H1 (cell line): ENCODE results near the gene SF3B2. TPM values are rescaled to one million over a fixed set of nuclear protein-coding genes. Genes with fewer than 3 reads are reported as not detected.

Experiments
- CTCF ChIA-PET: fragments of 300-600 bp; sonication (Branson Sonifier 250); formaldehyde crosslinking; loops from one replicate; lab custom pipeline; 2021; ENCODE audit not compliant: partially characterized antibody; lab: Charles Lee
- POLR2A ChIA-PET: fragments of 300-600 bp; sonication (Branson Sonifier 250); formaldehyde crosslinking; loops from one replicate; lab custom pipeline; 2021; ENCODE audit warnings: inconsistent platforms; ENCODE audit not compliant: partially characterized antibody; lab: Charles Lee
- DNase-seq, 2 experiments: peaks; one replicate each; pipeline versions ENCODE4 v3.0.0 to v3.0.0-alpha.2; 2010 to 2022; ENCODE audit warnings: low spot score in 2 of 2, low read depth in 1 of 2, mixed read lengths in 1 of 2
- FAIRE-seq: peaks from 2 replicates; lab custom pipeline; 2011; peaks lifted over from hg19 to GRCh38; lab: Jason Lieb, UNC
- H2AFZ ChIP-seq: 2 replicates; pipeline ENCODE4 v1.8.1; 2012; ENCODE audit warnings: low read length, inconsistent platforms
- H2AK5ac ChIP-seq: 2 replicates; pipeline ENCODE4 v1.6.1; 2013; ENCODE audit warnings: low read depth, low read length
- H2BK120ac ChIP-seq: replicated peaks from 2 replicates; pipeline ENCODE3; 2013; ENCODE audit warnings: low read depth, low read length, inconsistent platforms
- H2BK12ac ChIP-seq: 2 replicates; pipeline ENCODE4 v1.6.1; 2013; ENCODE audit warnings: low read depth, low read length
- H2BK15ac ChIP-seq: 2 replicates; pipeline ENCODE4 v1.6.1; 2013; ENCODE audit warnings: low read length
- H2BK20ac ChIP-seq: 2 replicates; pipeline ENCODE4 v1.6.1; 2013; ENCODE audit warnings: low read length
- H2BK5ac ChIP-seq: 2 replicates; pipeline ENCODE4 v1.6.1; 2013; ENCODE audit warnings: low read depth, low read length
- H3K14ac ChIP-seq: 2 replicates; pipeline ENCODE4 v1.6.1; 2013; ENCODE audit warnings: inconsistent platforms; ENCODE audit not compliant: insufficient read length
- H3K18ac ChIP-seq: 2 replicates; pipeline ENCODE4 v1.6.1; 2013; ENCODE audit warnings: low read length; ENCODE audit errors: extremely low read depth
- H3K23ac ChIP-seq: 2 replicates; pipeline ENCODE4 v1.6.1; 2013; ENCODE audit warnings: inconsistent platforms; ENCODE audit not compliant: insufficient read length
- H3K23me2 ChIP-seq: 2 replicates; pipeline ENCODE4 v1.6.1; 2013; ENCODE audit warnings: low read depth, low read length
- H3K27ac ChIP-seq: 2 replicates; pipeline ENCODE4 v1.6.1; 2011; ENCODE audit warnings: low read depth, low read length, inconsistent platforms
- H3K27me3 ChIP-seq, 4 experiments: replicated peaks in 1 of 4; 1 replicate in 1 of 4; 2 replicates in 3 of 4; pipeline versions ENCODE4 v1.6.1 to v1.8.1; 2011 to 2013; ENCODE audit warnings: low read length in 3 of 4, mild to moderate bottlenecking in 3 of 4, inconsistent platforms in 2 of 4, mixed read lengths in 2 of 4, moderate library complexity in 1 of 4; ENCODE audit not compliant: control insufficient read depth in 3 of 4, insufficient read depth in 3 of 4; ENCODE audit errors: extremely low read depth in 1 of 4
- H3K36me3 ChIP-seq, 4 experiments: 2 replicates each; pipeline versions ENCODE4 v1.6.1 to v1.8.1; 2011 to 2013; ENCODE audit warnings: mild to moderate bottlenecking in 4 of 4, low read length in 3 of 4, moderate library complexity in 2 of 4, control low read depth in 1 of 4, inconsistent platforms in 1 of 4; ENCODE audit not compliant: insufficient read depth in 4 of 4, control insufficient read depth in 2 of 4
- H3K4ac ChIP-seq: replicated peaks from 2 replicates; pipeline ENCODE3; 2013; ENCODE audit warnings: low read length, low read depth, mixed read lengths, inconsistent platforms; ENCODE audit not compliant: insufficient read length
- H3K4me1 ChIP-seq, 4 experiments: replicated peaks in 1 of 4; 1 replicate in 1 of 4; 2 replicates in 3 of 4; pipeline versions ENCODE4 v1.6.1 to v1.8.1; 2011 to 2013; ENCODE audit warnings: low read length in 3 of 4, inconsistent platforms in 2 of 4, mixed read lengths in 1 of 4; ENCODE audit not compliant: insufficient read depth in 4 of 4, control insufficient read depth in 3 of 4
- H3K4me2 ChIP-seq, 2 experiments: 2 replicates each; pipeline versions ENCODE4 v1.6.1 to v1.8.1; 2011 to 2013; ENCODE audit warnings: low read depth in 2 of 2, low read length in 2 of 2, control low read depth in 1 of 2, inconsistent platforms in 1 of 2, mild to moderate bottlenecking in 1 of 2; ENCODE audit not compliant: insufficient read depth in 1 of 2
- H3K4me3 ChIP-seq, 4 experiments: fragments of 200-600, 300-600 bp in 1 of 4; sonication (generic), shearing (Covaris generic), sonication (Bioruptor Twin) in 1 of 4; 2 replicates each; pipeline versions ENCODE4 v1.5.1 to v1.8.1; 2011 to 2016; ENCODE audit warnings: low read length in 4 of 4, low read depth in 3 of 4, control low read depth in 2 of 4, inconsistent platforms in 2 of 4, mild to moderate bottlenecking in 2 of 4, mixed read lengths in 1 of 4, moderate library complexity in 1 of 4; ENCODE audit not compliant: insufficient read depth in 2 of 4; ENCODE audit errors: extremely low read depth in 1 of 4
- H3K56ac ChIP-seq: replicated peaks from 2 replicates; pipeline ENCODE3; 2013; ENCODE audit warnings: low read depth, mild to moderate bottlenecking, mixed read lengths, low read length, inconsistent platforms; ENCODE audit not compliant: insufficient read length
- H3K79me1 ChIP-seq: 2 replicates; pipeline ENCODE4 v1.6.1; 2013; ENCODE audit warnings: low read depth, low read length, control low read depth
- H3K79me2 ChIP-seq, 2 experiments: 2 replicates each; pipeline versions ENCODE4 v1.6.1 to v1.8.1; 2012 to 2013; ENCODE audit warnings: low read length in 2 of 2, mild to moderate bottlenecking in 2 of 2, inconsistent platforms in 1 of 2; ENCODE audit not compliant: insufficient read depth in 2 of 2, control insufficient read depth in 1 of 2
- H3K9ac ChIP-seq, 4 experiments: replicated peaks in 1 of 4; 1 replicate in 1 of 4; 2 replicates in 3 of 4; pipeline versions ENCODE4 v1.6.1 to v1.8.1; 2011 to 2013; ENCODE audit warnings: low read depth in 3 of 4, low read length in 3 of 4, control low read depth in 2 of 4, mild to moderate bottlenecking in 2 of 4, moderate library complexity in 2 of 4, inconsistent platforms in 1 of 4; ENCODE audit errors: extremely low read depth in 1 of 4
- H3K9me3 ChIP-seq, 2 experiments: 2 replicates each; pipeline versions ENCODE4 v1.6.1 to v1.8.1; 2012 to 2013; ENCODE audit warnings: mild to moderate bottlenecking in 2 of 2, moderate library complexity in 2 of 2, control low read depth in 1 of 2, inconsistent platforms in 1 of 2, low read depth in 1 of 2, low read length in 1 of 2, mixed read lengths in 1 of 2; ENCODE audit not compliant: insufficient read depth in 2 of 2
- H4K20me1 ChIP-seq, 2 experiments: replicated peaks in 1 of 2; 2 replicates each; pipeline versions ENCODE3 to v1.8.1; 2011 to 2013; ENCODE audit warnings: inconsistent platforms in 2 of 2, low read length in 2 of 2, mild to moderate bottlenecking in 1 of 2; ENCODE audit not compliant: insufficient read depth in 2 of 2, control insufficient read depth in 1 of 2
- H4K5ac ChIP-seq: 2 replicates; pipeline ENCODE4 v1.6.1; 2013; ENCODE audit warnings: low read length, low read depth, mixed read lengths, inconsistent platforms; ENCODE audit not compliant: insufficient read length
- H4K8ac ChIP-seq: 2 replicates; pipeline ENCODE4 v1.8.0; 2013; ENCODE audit warnings: mild to moderate bottlenecking, moderate library complexity, low read length, inconsistent platforms; ENCODE audit not compliant: insufficient read depth; ENCODE audit errors: extremely low read depth
- H4K91ac ChIP-seq: replicated peaks from 2 replicates; pipeline ENCODE3; 2013; ENCODE audit warnings: low read length, mixed read lengths, inconsistent platforms; ENCODE audit not compliant: insufficient read length
- ASH2L ChIP-seq: fragments of 200-600, 300-600 bp; sonication (generic); IDR thresholded peaks from one replicate; pipeline ENCODE4 v1.7.1; 2017; ENCODE audit warnings: low read length
- CHD1 ChIP-seq: IDR thresholded peaks from 2 replicates; pipeline ENCODE4 v1.6.1; 2012; ENCODE audit warnings: low read depth, low read length, improper control_type of control experiment
- CHD2 ChIP-seq: IDR thresholded peaks from 2 replicates; pipeline ENCODE4 v1.6.1; 2012; ENCODE audit warnings: low read length, improper control_type of control experiment
- JUND ChIP-seq: IDR thresholded peaks from 2 replicates; pipeline ENCODE4 v1.6.1; 2011; ENCODE audit warnings: mild to moderate bottlenecking, improper control_type of control experiment, low read length
- KDM4A ChIP-seq: IDR thresholded peaks from one replicate; pipeline ENCODE4 v1.7.1; 2012; ENCODE audit warnings: low read depth, mild to moderate bottlenecking, moderate library complexity, low read length, inconsistent platforms; ENCODE audit not compliant: severe bottlenecking
- NANOG ChIP-seq: IDR thresholded peaks from 2 replicates; pipeline ENCODE4 v1.6.1; 2011; ENCODE audit warnings: low read length, low read depth, mild to moderate bottlenecking, inconsistent platforms; ENCODE audit not compliant: insufficient read depth, poor library complexity, severe bottlenecking
- NRF1 ChIP-seq: IDR thresholded peaks from 2 replicates; pipeline ENCODE4 v1.6.1; 2011; ENCODE audit warnings: mild to moderate bottlenecking, low read depth, low read length, improper control_type of control experiment
- POLR2AphosphoS5 ChIP-seq: IDR thresholded peaks from 2 replicates; pipeline ENCODE4 v1.6.1; 2011; ENCODE audit warnings: low read depth, low read length
- SUZ12 ChIP-seq: fragments of 200-600 bp; sonication (generic); IDR thresholded peaks from 2 replicates; pipeline ENCODE4 v1.6.1; 2012; ENCODE audit warnings: mild to moderate bottlenecking, inconsistent platforms, low read length, moderate library complexity, mixed read lengths
- TAF1 ChIP-seq: IDR thresholded peaks from 2 replicates; pipeline ENCODE4 v1.6.1; 2011; ENCODE audit warnings: mild to moderate bottlenecking, low read depth, low read length
- YY1 ChIP-seq: IDR thresholded peaks from 2 replicates; pipeline ENCODE4 v1.6.1; 2011; ENCODE audit warnings: low read depth, mild to moderate bottlenecking, low read length
- WGBS, 2 experiments: shearing (Covaris generic) in 1 of 2; methylation state at CpG; one replicate each; pipeline versions ENCODE4 v1.1.6 to v1.1.7; 2013 to 2015; ENCODE audit warnings: low lambda C conversion rate in 2 of 2, mixed read lengths in 2 of 2, inconsistent platforms in 1 of 2, low coverage in 1 of 2, missing lambda C conversion rate in 1 of 2; ENCODE audit not compliant: insufficient replicate concordance in 2 of 2, insufficient coverage in 1 of 2, insufficient read length in 1 of 2; ENCODE audit errors: extremely low coverage in 1 of 2, missing lambda C conversion rate in 1 of 2; 5-methylcytosine and 5-hydroxymethylcytosine counted together
- polyA plus RNA-seq, 7 experiments: library from polyadenylated mRNA; depleted of rRNA in 3 of 7; stranded (reverse) in 5 of 7; unstranded in 2 of 7; fragments of >200 nt in 5 of 7; fragments of 200-250 nt in 2 of 7; gene quantifications; 1 replicate in 5 of 7; 2 replicates in 1 of 7; 4 replicates in 1 of 7; pipeline versions ENCODE4 v1.2.1 to v1.2.3, GENCODE V29; 2011 to 2013; ENCODE audit warnings: missing spikeins in 2 of 7, mixed read lengths in 2 of 7
- total RNA-seq: library from RNA; stranded (reverse); fragmentation: NEBNext Ultra II Directional; extraction: Animal tissue kit (Norgen Biotek cat#: 25700); gene quantifications from 2 replicates; pipeline ENCODE4 v1.2.1, GENCODE V29; 2021

Gene SF3B2
- total and polyA plus RNA-seq, 2 of the 8 experiments (the other 6 are each of a cell fraction or from before 2014, with no cell fraction given): 182 to 237 TPM

- Histone ChIP-seq H3K4ac (peak within 1 kb of the TSS; percentile 80), H4K91ac (peak within 1 kb of the TSS; percentile 95), H2BK120ac (peak within 1 kb of the TSS; percentile 68), H3K79me2 (peaks cover 10 to 28% of the 10 kb centered on the region in 2 experiments), H3K23me2 (peaks cover 14% of the 10 kb centered on the region; the same call in 1 of the 2 replicates), H3K23ac (no peak within 1 kb of the TSS), H2AK5ac (peak within 1 kb of the TSS; percentile 32; the same call in 1 of the 2 replicates), H2BK5ac (peak within 1 kb of the TSS; percentile 92; the same call in 1 of the 2 replicates), H3K14ac (no peak within 1 kb of the TSS), H3K79me1 (peaks cover 19% of the 10 kb centered on the region), H3K4me1 (peaks cover 0 to 35% (median 25%) of the 10 kb centered on the region in 4 experiments; a peak in 6 of 7 replicates), H3K18ac (peak within 1 kb of the TSS; percentile 95), H3K9ac (peak within 1 kb of the TSS in 2 of 4 experiments; percentile 14 to 47; a peak in 4 of 7 replicates), H4K5ac (peak within 1 kb of the TSS; percentile 48), H2BK15ac (peak within 1 kb of the TSS; percentile 97), H4K8ac (peak within 1 kb of the TSS; percentile 82), H3K36me3 (peaks cover 0 to 10% (median 1%) of the 10 kb centered on the region in 4 experiments; a peak in 2 of 8 replicates), H3K4me2 (peak within 1 kb of the TSS; percentile 89 to 90), H2BK20ac (peak within 1 kb of the TSS; percentile 98), H2BK12ac (peak within 1 kb of the TSS; percentile 60; the same call in 1 of the 2 replicates), H3K27ac (no peak within 1 kb of the TSS), H3K27me3 (no peaks in the 10 kb centered on the region), H3K4me3 (peak within 1 kb of the TSS; percentile 54 to 91 (median 64)), H3K56ac (no peak within 1 kb of the TSS), H2AFZ (peak within 1 kb of the TSS; percentile 79), H3K9me3 (no peaks in the 10 kb centered on the region), H4K20me1 (peaks cover 0 to 6% of the 10 kb centered on the region in 2 experiments)
- POLR2A ChIA-PET: interaction anchor here (0.6 to 13.4 kb wide), 8 partner anchors 12 to 386 kb away, joined by 3 to 150 read pairs (median 3); partner anchors contain the start of genes CCDC85B, CNIH2, PACS1 and RELA
- peak in 1 of 2 experiments; percentile 82 for DNase-seq
- CTCF ChIA-PET: interaction anchor here (0.5 to 12.0 kb wide), 5 partner anchors 17 to 177 kb away, joined by 3 to 144 read pairs (median 9); no protein-coding TSS in a partner anchor
- WGBS, 2 experiments: 7% methylated on average over 22 of the region's 39 CpGs; no CpG with 5 or more reads in 1 of the 2 experiments
- FAIRE-seq: no peak
- no peak for TF ChIP-seq JUND
- peak; percentile 72 for TF ChIP-seq KDM4A
- no peak for TF ChIP-seq NRF1
- TF ChIP-seq CHD2: no peak
- peak; percentile 56; the same call in 1 of the 2 replicates for TF ChIP-seq TAF1
- TF ChIP-seq CHD1: no peak
- peak; percentile 66 for TF ChIP-seq ASH2L
- no peak for TF ChIP-seq SUZ12
- TF ChIP-seq NANOG: no peak
- TF ChIP-seq POLR2AphosphoS5: 0 out of 2 replicates have a peak, but pooled peaks have one; percentile 20
- no peak for TF ChIP-seq YY1
Measured at GRCh38 chr11:66048547-66049323, 3.4 kb upstream of the SF3B2 start, which contains the start of gene GAL3ST3. GAL3ST3 (minus strand) TSS chr11:66049161; CDS start chr11:66045415, 3,746 bp downstream.
